DMS79 treated with DMSO at 0.1 percent for 48 hours (cell line): Measurements from ENCODE around the gene WDR82.

Experiments
- DNase-seq: peaks from one replicate; lab custom pipeline; 2025; lab: John Stamatoyannopoulos, UW

Gene WDR82

DNA sequence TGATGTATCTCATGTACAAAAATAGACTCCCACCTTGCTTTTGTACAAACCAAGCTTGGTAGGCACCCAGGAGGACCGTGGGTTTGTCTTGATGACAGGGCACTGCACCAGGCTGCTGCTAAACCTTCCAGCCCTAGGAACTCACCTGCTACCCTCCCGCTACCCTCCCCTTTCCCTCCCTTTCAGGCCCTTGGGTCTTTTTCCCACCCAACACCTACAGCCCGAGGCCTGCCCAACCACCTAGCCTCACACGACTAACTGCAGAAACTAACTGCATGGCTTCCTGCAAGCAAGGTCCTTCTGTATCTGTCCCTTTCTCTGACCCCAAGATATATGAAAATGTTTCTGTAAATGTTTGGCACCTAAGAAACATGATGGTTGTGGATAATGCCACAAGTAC is 21.8 kb downstream of the WDR82 start:
- DNase-seq, result no peak

DNA sequence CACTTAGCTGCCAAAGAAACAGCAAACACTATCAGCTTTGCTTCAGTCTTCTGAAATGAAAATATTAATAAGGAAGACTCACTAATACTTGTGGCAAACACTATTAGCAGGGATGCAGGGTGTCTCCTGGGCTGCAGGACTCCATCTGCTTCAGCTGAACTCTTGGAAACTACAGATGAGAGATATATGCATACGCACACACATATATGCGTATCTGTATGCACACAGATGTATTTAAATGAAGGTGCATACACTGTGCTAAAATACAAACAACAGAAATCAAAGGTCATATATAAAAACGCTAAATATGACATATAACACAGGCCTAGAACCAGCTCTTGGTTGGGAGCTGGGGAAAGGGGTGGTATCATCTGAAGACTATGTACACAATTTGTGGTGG is 22.3 kb downstream of the WDR82 start:
- no peak for DNase-seq

DNA sequence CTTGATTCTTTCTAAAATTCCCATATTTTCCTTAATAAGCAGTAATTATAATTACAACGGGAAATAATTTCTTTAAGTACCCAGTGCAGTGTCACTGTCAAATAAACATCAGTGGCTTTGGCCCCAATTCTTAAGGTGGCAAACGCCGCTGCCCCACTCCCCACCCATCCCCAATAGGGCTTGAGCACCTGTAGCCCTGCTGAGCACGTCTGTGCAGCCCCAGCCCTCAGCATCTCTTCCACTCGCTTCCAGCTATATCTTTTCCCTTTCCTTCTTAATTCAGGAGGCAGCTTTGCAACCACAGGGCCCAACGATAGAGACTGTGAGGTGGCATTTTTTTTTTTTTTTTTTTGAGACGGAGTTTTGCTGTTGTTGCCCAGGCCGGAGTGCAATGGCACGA is 23.8 kb downstream of the WDR82 start:
- DNase-seq, result no peak

DNA sequence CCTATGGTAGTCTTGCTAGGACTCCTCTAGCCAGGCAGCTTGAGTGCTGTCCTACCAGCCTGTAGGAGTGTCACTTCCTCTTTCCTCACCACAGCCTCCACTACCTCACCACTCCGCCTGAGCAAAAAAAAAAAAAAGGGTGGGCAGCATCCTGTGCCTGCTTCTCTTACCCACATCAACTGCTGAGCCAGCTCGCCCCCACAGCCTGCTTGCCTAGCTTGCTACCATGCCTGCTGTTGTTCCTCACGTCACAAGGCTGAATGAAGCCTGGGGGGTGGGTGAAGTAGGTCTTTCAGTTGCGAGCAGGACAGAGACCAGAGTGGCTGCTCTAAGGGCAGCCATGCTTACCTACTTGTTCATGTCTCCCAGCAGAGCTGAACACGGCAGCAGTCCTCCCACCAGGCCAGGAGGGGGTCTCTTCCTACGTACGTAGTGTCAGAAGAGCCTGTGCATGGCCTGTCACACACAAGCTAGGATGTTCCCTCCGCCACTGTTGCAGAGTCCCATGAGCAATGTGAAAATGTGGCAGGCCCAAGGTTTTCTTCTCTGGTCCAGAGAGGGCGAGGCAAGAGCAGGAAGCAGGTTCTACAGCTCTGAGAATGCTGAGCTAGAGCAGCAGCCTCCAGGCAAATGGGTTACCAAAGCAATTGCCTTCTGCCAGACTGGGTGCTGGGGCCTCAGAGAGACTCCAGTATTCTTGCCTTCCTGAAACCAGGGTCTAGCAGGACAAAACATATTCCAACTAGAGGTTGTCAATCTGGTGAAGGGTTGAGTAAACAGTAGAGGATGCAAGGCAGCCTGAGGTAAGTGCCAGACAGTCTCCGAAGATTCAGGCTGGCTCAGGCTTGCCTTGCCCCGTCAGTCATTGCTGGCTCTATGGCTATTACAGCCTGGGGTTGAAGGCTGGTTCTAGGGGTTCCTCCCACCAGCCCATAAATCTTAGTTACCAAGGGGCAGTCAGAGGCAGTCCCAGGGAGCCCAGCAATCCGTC is 24.8 kb downstream of the WDR82 start:
- DNase-seq, result no peak

DNA sequence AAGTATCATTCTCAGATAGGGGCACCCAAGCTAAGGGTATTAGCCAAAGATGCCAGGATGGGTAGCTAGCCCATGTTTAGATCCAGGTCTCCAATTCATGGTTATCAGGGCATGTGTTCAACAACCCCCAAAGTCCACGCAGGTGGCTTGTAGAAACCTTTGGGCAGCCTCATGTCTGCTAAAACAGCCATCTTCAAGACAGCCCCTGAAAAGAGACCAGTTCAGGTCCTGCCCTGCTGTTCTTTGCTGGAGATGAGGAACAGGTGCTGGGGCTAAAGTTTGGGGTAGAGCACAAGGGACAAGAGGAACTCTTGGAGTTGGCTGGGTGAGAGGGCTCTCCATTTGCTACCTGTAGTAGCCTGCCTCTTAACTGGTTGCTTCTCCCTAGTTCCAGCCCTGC is 28.3 kb downstream of the WDR82 start:
- DNase-seq, result no peak

DNA sequence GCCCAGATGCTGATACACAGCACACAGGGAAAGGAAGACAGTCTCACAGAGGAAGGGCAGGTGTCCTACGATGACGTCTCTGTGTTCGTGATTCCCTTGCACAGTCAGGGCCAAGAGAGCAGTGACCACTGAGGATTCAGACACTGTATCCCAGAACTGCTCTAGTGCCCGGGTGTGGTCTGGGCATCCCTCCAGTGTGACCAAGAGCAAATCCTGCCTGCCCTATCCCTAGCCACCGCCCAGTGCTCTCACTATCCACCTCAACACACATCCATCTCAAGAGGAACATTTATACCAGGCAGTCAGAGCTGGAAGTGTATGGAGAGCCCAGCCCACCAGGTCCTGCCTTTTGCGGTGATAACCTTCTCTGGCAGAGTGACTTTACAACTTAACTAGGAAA is 28.8 kb downstream of the WDR82 start:
- DNase-seq, result no peak

DNA sequence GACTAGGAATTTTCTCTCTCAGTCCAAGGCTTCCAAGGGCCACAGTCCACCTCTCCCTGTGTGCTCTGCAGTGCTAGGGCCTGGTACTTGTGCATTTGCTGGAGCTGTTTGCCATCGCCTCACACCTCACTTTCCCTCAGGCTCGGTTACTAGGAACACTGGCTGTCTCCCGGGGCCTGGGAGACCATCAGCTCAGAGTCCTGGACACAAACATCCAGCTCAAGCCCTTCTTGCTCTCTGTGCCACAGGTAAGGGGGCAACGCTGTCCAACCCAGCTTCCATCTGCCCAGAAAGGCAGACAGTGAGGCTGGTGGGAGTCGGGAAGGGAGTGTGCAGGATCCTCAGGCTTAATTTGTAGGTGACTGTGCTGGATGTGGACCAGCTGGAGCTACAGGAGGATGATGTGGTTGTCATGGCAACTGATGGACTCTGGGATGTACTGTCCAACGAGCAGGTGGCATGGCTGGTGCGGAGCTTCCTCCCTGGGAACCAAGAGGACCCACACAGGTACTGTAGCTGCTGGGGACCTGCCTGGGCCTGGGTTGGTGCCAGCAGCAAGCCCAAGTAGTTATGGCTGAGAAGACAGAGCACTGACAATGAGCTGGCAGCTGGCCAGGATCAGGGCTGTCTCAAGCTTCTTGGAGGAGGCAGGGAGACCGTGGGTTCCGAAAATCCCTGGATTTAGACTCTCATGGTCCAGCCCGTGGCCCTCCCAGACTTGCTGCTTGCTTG is 29.5 kb downstream of the WDR82 start:
- peak; percentile 15 for DNase-seq

DNA sequence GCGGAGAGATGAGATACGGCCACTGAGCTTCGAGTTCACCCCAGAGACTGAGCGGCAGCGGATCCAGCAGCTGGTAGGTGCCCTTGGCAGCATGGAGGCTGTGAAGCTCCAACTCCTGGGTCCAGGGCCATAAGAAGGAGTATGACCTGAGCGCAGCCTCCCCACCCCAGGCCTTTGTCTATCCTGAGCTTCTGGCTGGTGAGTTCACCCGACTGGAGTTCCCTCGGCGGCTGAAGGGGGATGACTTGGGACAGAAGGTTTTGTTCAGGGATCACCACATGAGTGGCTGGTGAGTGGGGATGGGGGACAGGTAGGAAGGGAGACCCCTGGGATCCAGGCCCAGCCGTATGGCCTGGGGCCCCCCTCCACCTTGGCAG is 30.3 kb downstream of the WDR82 start:
- DNase-seq, result no peak

DNA sequence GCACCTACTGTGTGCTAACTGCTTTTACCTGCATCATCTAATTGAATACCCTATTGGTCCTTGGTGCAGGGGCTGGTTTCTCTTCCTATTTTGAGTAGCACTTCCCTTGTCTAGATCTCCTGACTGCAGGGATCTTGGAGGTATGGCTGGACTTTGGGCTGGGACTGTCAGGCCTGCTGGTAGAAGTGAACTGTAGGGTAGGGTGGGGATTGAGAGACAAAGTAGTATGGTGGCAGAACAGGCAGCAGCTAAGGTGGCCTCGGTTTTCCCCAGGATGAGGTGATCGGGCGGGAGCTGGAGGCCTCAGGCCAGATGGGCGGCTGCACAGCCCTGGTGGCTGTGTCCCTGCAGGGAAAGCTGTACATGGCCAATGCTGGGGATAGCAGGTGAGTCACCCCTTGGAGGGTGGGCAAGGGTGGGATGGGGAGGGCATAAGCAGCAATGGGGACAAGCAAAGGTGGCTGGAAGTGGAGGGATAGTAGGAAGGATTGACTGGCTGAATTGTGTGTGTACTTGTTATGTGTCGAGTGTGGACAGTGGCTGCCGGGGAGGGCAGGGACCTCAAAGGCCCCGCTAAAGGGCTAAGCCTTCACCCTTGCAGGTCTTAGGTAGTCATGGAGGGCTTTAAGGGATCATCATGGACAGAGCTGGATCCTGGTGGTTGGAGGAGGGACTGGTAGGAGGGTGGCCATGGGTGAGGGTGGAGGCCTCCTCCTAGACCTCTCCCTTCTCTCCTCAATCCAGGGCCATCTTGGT is 30.9 kb downstream of the WDR82 start:
- DNase-seq, result no peak

DNA sequence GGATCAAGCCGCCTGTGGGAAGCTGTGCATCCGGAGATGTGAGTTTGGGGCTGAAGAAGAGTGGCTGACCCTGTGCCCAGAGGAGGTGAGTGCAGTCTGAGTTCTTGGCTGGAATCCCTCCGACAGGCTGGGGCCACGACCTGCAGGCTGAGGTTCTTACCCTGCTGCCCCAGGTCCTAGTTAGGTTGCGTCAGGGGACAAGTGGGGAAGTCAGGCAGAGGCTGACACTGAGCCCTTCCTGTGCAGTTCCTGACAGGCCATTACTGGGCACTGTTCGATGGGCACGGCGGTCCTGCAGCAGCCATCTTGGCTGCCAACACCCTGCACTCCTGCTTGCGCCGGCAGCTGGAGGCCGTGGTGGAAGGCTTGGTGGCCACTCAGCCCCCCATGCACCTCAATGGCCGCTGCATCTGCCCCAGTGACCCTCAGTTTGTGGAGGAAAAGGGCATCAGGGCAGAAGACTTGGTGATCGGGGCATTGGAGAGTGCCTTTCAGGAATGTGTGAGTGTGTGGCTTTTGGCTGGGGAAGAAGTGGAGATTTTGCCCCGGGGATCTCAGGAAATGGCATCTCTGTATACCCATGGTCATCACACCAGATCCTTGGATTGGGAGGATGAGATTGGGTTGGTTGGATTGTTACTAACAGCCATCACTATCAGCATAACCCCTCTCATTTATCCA is 31.6 kb downstream of the WDR82 start:
- DNase-seq, result no peak

DNA sequence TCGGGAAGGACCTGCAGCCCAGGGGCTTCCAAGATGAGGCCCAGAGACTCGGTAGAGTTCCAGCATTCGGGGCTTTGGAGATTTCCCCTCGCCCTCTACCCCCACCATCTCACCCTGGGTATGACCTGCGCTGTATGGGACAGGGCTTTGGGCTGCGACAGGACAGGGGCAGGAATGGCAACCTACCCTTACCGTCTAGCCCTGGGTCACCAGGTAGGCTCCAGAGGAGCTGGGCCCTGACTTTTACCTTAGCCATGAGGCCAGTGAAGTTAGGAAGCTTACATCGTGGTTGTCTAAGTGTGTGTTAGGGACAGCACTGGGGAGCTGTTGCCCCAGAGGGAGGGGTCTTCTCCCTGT is 32.2 kb downstream of the WDR82 start:
- DNase-seq, result no peak

DNA sequence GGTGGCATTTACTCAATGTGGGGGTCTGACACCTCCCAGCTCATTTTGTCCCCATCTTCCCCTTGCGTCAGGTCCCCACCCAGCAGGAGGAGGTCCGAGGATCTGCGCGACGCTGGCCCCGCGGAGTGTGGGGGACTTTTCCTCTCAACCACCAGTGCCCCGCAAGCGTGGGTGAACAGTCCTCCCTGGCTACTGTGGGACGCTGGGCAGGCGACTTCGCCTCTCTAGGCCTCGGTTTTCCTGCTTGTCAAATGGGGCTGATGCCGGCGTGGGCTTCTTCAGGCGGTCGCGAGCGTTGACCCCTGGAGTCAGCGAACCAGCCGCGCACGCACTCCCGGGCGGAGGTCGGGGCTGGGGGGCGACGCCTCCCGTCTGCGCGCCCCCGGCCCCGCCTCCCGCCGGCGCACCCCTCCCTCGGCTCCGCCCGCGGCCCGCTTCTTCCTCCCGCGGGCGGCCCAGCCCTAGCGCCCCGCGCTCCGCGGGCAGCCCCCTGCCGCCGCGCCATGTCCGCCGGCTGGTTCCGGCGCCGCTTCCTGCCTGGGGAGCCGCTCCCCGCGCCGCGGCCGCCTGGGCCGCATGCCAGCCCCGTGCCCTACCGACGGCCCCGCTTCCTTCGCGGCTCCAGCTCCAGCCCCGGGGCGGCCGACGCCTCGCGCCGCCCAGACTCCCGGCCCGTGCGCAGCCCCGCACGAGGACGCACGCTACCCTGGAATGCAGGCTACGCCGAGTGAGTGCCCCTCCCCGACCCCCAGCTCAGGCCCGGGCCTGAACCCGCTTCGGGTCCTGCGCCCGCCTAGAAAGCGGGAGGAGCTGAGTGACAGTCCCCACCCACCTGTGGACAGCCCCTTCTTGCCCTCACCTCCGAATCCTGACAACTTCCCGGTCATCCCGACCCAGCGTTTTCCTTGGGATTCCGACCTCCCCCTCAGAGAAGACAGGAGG is 32.9 kb downstream of the WDR82 start, which contains the start of gene PPM1M:
Gene PPM1M, plus strand, starts transcription at position 438 of the 942 bp plus-strand sequence. Its CDS starts 66 bp downstream, at position 504.
- no peak for DNase-seq

DNA sequence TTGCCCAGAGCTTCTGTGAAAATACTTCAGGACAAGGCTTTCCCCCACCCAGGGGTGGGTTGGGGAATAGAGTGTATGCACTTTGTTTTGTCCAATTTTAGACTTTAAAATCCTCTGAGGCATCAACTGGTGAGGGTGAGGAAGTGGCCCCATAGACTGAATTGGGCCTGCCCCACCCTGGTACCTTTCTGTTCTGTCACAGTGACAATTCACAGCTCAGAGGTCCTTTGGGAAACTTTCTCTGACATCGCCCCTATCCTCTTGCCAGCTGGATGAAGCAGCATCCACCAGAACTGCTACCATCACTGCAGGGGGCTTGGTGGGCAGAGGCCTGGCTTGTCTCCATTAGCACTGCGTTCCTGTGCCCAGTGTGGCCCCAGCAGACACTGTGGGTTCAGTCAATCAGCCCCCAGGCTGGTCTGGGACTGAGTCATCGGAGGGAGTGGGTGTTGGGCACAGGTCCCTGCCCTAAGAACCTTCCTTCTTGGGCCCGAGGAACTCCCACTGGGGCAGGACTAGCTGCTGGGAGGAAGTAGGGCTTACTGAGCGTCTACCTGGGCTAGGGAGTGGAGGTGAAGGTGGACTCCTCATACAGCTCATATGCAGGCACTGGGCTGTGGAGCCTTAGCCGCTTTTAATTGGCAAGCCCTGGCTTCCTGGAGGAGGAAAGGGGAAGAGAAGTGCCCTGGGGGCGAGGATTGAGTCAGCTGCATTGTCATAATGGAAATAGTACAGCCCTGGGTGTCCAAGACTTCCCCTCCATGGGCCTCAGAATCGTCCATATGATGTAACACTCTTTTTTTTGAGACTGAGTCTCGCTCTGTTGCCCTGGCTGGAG is 34.4 kb downstream of the WDR82 start:
- no peak for DNase-seq

DNA sequence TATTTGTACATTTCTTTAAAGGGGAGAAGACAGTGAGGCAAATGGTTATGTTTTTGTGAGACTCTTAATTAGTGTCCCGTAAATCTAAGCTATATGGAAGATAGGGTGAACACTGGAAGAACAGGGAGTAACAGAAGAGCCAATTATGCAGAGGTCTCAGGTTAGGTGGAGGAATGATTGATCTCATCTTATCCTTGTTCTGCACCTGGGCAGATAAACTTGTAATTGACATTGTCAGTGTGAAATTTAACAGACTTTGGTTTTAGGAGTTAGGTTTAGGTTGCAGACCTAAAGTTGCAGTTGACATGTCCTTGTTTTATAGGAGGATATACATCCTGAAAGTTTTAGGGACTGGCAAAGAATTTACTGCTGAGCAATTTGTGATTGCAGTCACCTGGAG is 36.4 kb downstream of the WDR82 start:
- no peak for DNase-seq

DNA sequence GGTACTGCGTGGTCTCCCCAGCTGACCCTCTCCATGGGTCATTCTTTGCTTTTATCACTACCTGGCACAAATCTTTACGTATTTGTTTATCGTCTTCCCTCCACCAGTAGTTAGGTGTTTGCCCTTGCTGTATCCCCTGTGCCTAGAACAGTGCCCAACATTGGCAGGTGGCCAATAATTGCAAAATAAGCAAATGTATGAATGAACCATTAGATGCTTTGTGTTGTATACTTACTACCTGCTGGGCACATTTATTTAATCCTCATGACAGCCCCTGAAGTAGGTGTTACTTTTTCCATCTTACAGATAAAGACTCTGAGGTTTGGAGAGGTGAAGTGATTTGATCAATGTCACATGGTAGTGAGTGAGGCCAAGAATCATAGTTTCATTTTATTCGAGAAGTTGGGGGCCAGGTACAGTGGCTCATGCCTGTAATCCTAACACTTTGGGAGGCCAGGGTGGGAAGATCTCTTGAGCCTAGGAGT is 37.5 kb downstream of the WDR82 start:
- no peak for DNase-seq

DNA sequence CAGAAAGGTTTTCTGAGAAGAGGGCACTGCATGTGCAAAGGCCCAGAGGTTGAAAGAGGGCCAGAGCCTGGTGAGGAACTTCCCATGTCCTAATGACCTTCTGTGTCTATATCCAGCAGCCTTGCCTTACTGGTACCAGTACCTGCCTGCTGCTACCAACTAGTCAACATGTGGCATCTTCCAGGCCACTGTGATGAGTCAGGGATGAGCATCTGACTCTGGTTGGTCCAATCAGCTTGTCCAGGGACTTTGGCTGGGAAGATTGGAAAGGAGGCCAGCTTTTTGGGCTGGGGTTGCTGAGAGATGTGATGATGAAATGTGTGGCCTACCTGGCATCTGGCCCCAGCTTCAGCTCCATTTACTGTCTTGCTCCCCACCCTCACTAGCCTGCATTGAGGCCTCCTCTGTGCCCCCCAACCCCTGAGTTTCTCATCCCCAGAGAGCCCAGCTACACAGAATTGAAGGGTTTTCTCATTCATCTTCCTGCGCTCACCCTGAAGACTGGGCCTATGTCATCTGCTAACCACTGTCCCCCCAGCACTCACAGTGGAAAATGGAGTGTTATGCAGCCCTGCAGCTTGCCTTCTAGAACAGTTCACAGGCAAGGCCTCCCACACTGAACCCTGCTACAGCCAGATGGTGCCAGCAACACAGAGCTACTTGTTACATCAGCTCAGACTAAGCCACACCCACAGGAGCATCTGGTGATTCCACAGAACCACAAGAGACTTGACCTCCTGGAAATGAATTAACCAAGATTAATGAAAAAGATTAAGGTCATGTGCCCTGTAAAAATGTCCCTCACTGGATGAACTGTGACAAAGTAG is 38.2 kb downstream of the WDR82 start:
- no peak for DNase-seq

DNA sequence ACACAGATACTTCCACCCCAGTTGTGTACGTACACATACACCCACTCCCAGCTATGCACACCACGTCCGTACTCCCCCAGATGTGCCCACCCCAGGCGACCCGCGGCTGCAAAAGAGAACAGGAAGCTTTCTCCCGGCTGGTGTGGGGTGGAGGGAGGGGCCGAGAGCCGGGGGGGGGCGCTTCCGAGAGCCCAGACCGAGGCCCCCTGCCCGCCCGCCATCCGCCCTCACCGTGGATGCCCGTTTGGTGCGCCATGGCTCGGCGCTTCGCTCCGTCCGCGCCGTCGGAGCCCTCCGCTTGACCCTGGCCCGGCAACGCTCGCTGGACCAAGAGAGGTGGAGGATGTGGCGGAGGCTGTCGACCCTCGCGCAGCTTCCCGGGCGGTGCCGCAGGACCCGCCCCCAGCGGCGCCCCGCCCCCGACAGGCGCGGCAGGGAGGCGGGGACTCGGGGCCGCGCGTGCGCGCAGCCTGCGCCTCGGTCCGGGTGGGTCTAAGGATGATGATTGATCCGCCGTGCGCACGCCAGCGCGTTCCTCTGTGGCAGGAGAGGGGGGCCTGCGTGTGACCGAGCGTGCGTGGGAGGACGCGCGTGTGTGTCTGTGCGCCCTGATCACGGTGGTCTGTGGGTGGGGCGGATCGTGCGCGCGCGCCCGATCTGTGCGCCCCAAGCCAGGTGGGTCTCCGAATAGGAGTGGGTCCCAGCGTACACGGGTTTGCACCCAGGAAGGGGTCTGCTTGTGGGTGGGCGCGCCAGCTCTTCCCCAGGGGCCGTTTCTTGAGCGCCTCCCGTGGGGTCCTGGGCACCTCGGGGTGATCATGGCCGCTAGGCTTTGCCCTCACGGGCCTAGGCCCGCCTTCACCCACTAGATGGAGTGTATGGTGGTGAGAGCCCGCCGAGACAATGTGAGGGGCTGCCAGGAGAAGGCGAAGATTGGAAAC is 39.4 kb downstream of the WDR82 start, which contains the start of gene TWF2:
Gene TWF2, minus strand, starts transcription at position 398 of the 941 bp plus-strand sequence. Its CDS starts 142 bp downstream, at position 256.
- peak; percentile 11 for DNase-seq
